EH (cell line): Measurements from ENCODE around the gene GALNT8.

ENCODE experiments used
- DNase-seq: peaks from one replicate; pipeline ENCODE4 v3.0.0-alpha.2; 2015; ENCODE audit warnings: low read depth

Gene GALNT8

GRCh38 chr12:4802841-4803240, 82.6 kb downstream of the GALNT8 start:
- no peak for DNase-seq

DNA sequence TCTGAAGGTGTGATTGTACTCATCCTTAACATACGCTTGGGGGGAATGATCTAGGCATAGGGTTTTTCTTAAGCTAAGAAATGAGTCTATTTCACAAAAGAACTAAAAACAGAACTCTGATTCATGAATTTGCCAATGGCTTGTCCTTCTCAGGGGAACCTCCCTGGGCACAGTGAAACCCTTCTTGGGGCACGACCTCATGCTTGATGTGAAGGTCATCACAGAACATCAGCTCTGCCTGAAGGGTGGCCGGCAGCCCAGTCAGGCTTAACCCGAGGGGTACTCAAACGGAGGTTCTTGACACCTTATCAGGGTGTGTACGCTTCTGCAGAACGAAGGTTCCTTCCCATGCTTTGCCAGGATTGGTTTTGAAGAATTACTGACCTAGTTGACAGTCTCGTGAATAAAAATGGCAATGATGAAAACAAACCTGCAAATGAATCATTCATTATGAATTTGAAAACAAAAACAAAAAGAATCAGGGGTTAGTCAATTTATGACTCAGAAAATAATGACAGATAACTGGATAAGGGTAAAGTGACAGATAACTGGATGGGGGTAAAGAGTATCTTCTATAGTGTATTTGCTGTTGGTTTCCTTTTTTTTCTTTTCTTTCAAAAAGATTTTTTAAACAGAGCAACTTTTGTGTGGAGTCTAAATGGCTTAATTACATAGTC, 86.4 kb downstream of the GALNT8 start:
- DNase-seq, result no peak

- no peak for DNase-seq
These were observed 87.0 kb downstream of the GALNT8 start for GRCh38 chr12:4807116-4807783.

DNA sequence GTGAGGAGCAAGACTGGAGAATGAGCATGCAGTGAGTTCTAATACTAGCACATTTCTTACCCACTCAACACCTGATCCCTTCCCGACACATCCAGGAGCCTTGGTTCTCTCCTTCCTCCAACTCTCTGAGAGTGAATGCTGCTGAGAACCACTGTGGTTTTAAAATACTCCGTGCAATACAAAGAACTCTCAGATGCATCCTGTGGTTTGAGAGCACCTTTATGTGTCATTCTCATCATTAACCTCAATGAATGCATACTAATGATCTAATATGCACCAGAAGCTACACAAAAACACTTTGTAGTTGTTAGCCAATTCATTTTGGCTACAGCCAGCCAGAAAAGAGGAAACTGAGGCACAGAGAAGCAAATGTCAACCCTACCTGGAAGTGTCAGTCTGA, 87.6 kb downstream of the GALNT8 start:
- no peak for DNase-seq

DNA sequence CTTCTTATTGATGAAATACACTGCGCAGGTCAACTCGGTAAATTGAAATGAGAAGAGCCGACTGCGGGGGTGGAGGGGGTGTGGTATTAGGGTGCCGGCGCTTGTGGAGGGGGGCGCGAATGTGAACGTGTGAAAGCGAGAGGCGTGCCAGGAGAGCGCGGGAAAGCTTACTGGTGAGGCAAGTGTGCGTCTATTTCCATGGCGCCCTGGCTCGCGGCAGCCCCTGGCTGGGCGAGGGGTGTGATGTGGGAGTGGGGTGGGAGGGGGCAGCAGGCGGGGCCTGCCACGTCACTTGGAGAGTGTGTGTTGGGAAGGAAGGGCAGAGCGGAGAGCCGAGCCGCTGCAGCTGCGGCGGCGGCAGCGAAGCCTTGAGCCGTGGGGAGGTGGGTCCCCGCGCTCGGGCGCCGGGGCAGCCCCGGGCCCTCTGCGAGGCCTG, 88.8 kb downstream of the GALNT8 start:
- DNase-seq, result no peak

GRCh38 chr12:4809449-4810218, 89.4 kb downstream of the GALNT8 start:
- DNase-seq, result no peak

DNA sequence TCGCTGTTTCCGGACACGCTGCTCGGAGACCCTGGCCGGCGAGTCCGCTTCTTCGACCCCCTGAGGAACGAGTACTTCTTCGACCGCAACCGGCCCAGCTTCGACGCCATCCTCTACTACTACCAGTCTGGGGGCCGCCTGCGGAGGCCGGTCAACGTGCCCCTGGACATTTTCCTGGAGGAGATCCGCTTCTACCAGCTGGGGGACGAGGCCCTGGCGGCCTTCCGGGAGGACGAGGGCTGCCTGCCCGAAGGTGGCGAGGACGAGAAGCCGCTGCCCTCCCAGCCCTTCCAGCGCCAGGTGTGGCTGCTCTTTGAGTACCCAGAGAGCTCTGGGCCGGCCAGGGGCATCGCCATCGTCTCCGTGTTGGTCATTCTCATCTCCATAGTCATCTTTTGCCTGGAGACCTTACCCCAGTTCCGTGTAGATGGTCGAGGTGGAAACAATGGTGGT, 90.0 kb downstream of the GALNT8 start:
- no peak for DNase-seq

GRCh38 chr12:4812624-4813327, 92.6 kb downstream of the GALNT8 start:
- DNase-seq, result no peak

- DNase-seq, result no peak
These were observed 93.5 kb downstream of the GALNT8 start for GRCh38 chr12:4813741-4814140.

- no peak for DNase-seq
These were observed 94.3 kb downstream of the GALNT8 start for GRCh38 chr12:4814485-4814884.

DNA sequence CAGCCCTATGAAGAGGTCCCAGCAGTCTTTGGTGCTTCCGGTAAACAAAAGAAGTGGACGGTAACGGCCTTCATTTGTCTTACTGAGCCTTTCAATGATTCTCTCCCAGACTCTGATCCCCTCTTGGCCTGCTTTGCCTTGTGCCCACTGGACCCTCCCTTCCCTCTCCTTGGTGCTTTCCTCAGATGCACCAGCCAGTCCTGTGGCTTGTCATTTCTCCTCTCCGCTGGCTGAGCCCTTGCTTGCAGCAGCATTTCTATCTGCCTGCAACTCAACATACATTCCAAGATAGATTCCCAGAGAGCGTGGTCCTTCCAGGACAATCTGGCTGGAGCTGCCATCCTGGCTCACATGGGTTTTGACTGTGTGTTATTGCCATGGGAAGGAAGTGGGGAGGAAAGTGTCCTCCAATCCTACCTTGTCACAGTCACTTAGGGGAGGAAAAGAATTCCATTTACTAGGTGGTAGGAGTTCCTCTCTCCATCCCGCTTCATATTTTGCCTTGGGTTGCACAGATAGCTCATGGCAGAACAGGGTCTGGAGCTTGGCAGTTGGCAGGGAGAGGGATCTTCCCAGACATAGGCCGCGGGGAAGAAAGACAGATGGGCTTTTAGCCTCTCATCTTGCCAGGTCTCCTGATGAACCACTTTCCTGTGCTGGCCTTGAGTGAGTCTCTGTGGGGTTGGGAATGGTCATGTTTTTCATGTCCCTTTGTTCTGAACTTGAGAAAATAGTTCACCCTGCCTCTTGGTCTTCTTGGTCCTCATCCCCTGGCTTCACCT, 96.7 kb downstream of the GALNT8 start:
- no peak for DNase-seq

GRCh38 chr12:4817880-4818279, 97.7 kb downstream of the GALNT8 start:
- no peak for DNase-seq

GRCh38 chr12:4819654-4820053, 99.5 kb downstream of the GALNT8 start:
- peak; percentile 9 for DNase-seq

- DNase-seq, result no peak
These were observed 100.8 kb downstream of the GALNT8 start for GRCh38 chr12:4820971-4821370.
